HepG2 (cell line): ENCODE results near the gene MOB4.

Source experiments
- EZH2 ChIP-seq: conservative IDR thresholded peaks from 2 replicates; pipeline ENCODE4 v1.6.1; 2012; ENCODE audit warnings: mild to moderate bottlenecking, low read depth, low read length, moderate library complexity
- KDM5A ChIP-seq: fragments of 200-600 bp; sonication (generic); IDR thresholded peaks from 2 replicates; pipeline ENCODE4 v1.7.0; 2018; ENCODE audit warnings: antibody characterized with exemption, mild to moderate bottlenecking, low read length, borderline replicate concordance
- POLR2A ChIP-seq, 2 experiments: IDR thresholded peaks; 2 replicates each; pipeline ENCODE4 v1.6.1; 2011; ENCODE audit warnings: low read depth in 2 of 2, low read length in 2 of 2, mild to moderate bottlenecking in 1 of 2, moderate library complexity in 1 of 2; ENCODE audit not compliant: insufficient read depth in 1 of 2
- SETDB1 ChIP-seq: sonication (generic); formaldehyde crosslinking; IDR thresholded peaks from 2 replicates; pipeline ENCODE4 v1.5.1; 2020; ENCODE audit warnings: missing genetic modification reagents, mild to moderate bottlenecking, borderline replicate concordance
- SMC3 ChIP-seq: IDR thresholded peaks from 2 replicates; pipeline ENCODE4 v1.6.1; 2011; ENCODE audit warnings: low read length, improper control_type of control experiment
- TBX3 ChIP-seq: fragments of 450-650 bp; IDR thresholded peaks from 2 replicates; pipeline ENCODE4 v1.6.1; 2017; ENCODE audit warnings: antibody characterized with exemption, mild to moderate bottlenecking, inconsistent platforms, borderline replicate concordance
- ZBTB20 ChIP-seq: sonication (generic); formaldehyde crosslinking; IDR thresholded peaks from 2 replicates; pipeline ENCODE4 v1.8.1; 2023; ENCODE audit warnings: missing genetic modification reagents, low read depth, mild to moderate bottlenecking, borderline replicate concordance
- ZFP37 ChIP-seq: sonication (generic); formaldehyde crosslinking; IDR thresholded peaks from 2 replicates; pipeline ENCODE4 v1.4.0; 2020; ENCODE audit warnings: missing genetic modification reagents, borderline replicate concordance
- ZNF558 ChIP-seq: sonication (generic); formaldehyde crosslinking; IDR thresholded peaks from 2 replicates; pipeline ENCODE4 v1.9.0; 2022; ENCODE audit warnings: mild to moderate bottlenecking, missing genetic modification reagents, borderline replicate concordance
- ZNF639 ChIP-seq: conservative IDR thresholded peaks from 2 replicates; pipeline ENCODE4 v1.6.1; 2018; ENCODE audit warnings: missing genetic modification reagents

GRCh38 chr2:197515739-197516392 is at the start of gene MOB4:
- TF ChIP-seq ZNF639 (CRISPR knock-in tag) (peak; percentile 97), ZFP37 (CRISPR knock-in tag) (peak; percentile 57), POLR2A (IDR thresholded peaks at IDR 0.05; ENCODE audit: insufficient read depth in 1 of 2, low read depth in 2 of 2, low read length in 2 of 2) (peak; percentile 96 to 97), ZNF558 (peak; percentile 99), KDM5A (peak; percentile 90), EZH2 (no peak), TBX3 (peak; percentile 76), ZBTB20 (peak; percentile 96), SETDB1 (CRISPR knock-in tag) (no peak), SMC3 (no peak)
